Mesothelial cell of epicardium (in vitro differentiated cells): ENCODE data around the gene ACAD8. TPM values are rescaled to one million over a fixed set of nuclear protein-coding genes. Genes with fewer than 3 reads are reported as not detected.
"Not testable (repeated sequence)": the region's sequence is repeated elsewhere in the genome, so short reads cannot be mapped to it uniquely, and the experiment has no call there.

Source experiments
- DNase-seq, 2 experiments: peaks; one replicate each; pipeline ENCODE4 v3.0.0; 2021; ENCODE audit warnings: low spot score in 2 of 2; ENCODE audit not compliant: unreplicated experiment in 2 of 2
- H3K27ac Mint-ChIP-seq: 2 replicates; pipeline ENCODE4 v1.8.0; 2021; ENCODE audit warnings: mixed read lengths
- H3K27me3 Mint-ChIP-seq: 2 replicates; pipeline ENCODE4 v1.8.0; 2021; ENCODE audit warnings: low read depth, mixed read lengths
- H3K36me3 Mint-ChIP-seq: 2 replicates; pipeline ENCODE4 v1.8.0; 2021; ENCODE audit warnings: mixed read lengths
- H3K4me1 Mint-ChIP-seq: 2 replicates; pipeline ENCODE4 v1.8.0; 2021; ENCODE audit warnings: mixed read lengths
- H3K4me3 Mint-ChIP-seq: 2 replicates; pipeline ENCODE4 v1.8.0; 2021; ENCODE audit warnings: mild to moderate bottlenecking, moderate library complexity, mixed read lengths
- H3K9me3 Mint-ChIP-seq: 2 replicates; pipeline ENCODE4 v1.8.0; 2021; ENCODE audit warnings: mixed read lengths
- total RNA-seq: library from RNA; stranded (reverse); gene quantifications from 3 replicates; pipeline ENCODE4 v1.2.1, GENCODE V29; 2021
- TF ChIP-seq, protein P1 (sequence below): fragments of 200-600 bp; sonication (generic); IDR thresholded peaks from one replicate; pipeline ENCODE4 v1.5.0; 2021; ENCODE audit warnings: antibody characterized with exemption; ENCODE audit not compliant: unreplicated experiment

The ACAD8 gene
- total RNA-seq, 1 donor from 2014 or later: 23.1 TPM

DNA sequence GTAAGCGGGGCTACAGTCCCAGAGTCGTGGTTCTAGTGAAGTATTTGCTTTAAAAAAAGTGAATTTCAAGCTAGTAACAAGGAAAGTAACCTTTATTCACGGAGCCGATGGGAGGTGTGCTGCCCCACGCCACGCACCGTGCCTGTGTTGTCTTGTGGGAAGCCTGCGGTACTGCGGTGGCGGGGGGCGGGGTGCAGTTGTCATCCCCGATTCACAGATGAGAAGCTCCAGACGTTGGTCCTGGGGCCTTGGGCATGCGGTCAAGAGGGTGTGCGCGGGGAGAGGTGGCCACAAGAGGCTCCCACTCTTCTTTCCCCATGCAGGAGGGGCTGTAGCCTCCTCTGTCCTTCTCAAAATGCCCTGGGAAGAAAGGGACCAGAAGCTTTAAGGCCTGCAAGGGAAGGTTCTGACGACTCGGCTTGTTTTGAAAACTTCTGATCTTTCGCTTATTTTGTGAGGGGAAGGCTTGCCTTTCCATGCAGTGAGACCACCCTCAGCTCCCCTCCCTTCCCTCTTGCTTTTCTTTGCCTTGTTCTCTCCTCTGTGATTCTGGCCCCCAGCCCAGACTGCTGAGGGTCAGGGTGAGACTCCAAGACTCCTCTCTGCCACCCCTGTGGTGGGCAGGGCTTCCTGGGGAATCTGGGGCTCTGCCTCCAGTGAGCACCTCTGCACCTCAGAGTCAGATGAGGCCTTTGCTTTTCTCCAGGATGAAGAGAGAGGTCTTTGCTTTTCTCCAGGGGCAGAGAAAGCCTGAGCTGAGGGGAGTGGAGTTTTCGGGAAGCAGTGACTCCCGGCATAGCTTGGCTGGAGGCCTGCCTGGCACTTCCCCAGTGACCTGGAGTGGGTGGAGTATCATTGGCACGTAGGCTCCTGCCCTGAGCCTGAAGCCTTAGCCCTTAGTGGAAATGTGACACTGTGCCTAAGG, 29.0 kb downstream of the ACAD8 start:
- no peaks in the 10 kb centered on the region for H3K4me1 Mint-ChIP-seq
- H3K4me3 Mint-ChIP-seq: no peak overlapping the region
- peaks cover 3% of the 10 kb centered on the region for H3K9me3 Mint-ChIP-seq
- TF ChIP-seq, protein P1, sequence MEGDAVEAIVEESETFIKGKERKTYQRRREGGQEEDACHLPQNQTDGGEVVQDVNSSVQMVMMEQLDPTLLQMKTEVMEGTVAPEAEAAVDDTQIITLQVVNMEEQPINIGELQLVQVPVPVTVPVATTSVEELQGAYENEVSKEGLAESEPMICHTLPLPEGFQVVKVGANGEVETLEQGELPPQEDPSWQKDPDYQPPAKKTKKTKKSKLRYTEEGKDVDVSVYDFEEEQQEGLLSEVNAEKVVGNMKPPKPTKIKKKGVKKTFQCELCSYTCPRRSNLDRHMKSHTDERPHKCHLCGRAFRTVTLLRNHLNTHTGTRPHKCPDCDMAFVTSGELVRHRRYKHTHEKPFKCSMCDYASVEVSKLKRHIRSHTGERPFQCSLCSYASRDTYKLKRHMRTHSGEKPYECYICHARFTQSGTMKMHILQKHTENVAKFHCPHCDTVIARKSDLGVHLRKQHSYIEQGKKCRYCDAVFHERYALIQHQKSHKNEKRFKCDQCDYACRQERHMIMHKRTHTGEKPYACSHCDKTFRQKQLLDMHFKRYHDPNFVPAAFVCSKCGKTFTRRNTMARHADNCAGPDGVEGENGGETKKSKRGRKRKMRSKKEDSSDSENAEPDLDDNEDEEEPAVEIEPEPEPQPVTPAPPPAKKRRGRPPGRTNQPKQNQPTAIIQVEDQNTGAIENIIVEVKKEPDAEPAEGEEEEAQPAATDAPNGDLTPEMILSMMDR: no peak
- H3K27me3 Mint-ChIP-seq: peaks cover 61% of the 10 kb centered on the region
- no peaks in the 10 kb centered on the region for H3K36me3 Mint-ChIP-seq
- H3K27ac Mint-ChIP-seq: no peak overlapping the region
- no peak for DNase-seq

DNA sequence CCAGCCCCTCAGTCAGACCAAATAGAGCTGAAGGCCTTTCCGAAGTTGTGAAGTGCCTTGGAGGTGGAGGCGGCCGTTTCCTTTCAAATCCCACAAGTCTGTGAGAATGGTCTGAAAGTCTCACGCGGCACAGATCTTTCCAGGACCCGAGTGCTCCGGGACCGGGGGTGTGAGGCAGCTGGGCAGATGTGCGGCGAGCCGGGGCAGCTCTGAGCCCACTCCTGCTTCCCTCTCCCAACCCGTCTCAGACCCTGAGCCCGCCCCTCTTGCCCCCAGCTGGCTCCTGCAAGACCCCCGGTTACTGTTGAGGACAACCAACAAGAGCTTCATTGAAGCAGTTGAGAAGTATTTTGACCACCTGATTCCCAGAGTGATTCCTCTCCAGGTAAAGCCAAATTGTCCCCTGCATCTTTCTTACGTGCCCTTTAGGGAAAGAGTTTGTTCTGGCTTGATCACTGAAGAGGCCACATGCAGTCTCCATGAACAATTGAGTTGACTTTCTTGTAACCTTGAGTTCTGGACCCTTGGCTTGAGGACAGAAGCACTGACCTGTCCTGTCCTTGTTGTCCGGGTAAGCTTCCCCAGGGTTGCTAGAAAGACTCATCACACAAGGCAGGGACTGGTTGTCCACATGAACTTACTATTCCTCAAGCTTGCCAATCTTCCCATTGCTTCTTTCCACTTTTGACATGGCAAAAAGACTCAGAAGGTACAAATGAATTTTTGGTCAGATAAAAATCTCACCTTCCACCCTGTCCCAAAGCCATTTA, 30.3 kb downstream of the ACAD8 start:
- Mint-ChIP-seq H3K36me3 (no peaks in the 10 kb centered on the region), H3K4me3 (no peak overlapping the region), H3K27ac (no peak overlapping the region), H3K9me3 (peaks cover under 1% of the 10 kb centered on the region), H3K27me3 (peaks cover 48% of the 10 kb centered on the region), H3K4me1 (no peaks in the 10 kb centered on the region)
- no peak for DNase-seq
- TF ChIP-seq, protein P1: no peak

DNA sequence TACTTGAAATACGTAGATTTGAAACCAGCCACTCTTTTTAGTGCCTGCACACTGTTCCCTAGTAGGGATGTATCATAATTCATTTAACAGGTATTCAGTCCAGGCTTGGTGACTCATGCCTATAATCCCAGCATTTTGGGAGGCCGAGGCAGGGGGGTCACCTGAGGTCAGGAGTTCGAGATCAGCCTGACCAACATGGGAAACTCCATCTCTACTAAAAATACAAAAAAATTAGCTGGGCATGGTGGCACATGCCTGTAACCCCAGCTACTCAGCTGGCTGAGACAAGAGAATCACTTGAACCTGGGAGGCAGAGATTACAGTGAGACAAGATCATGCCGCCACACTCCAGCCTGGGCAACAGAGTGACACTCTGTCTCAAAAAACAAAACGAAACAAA, 31.0 kb downstream of the ACAD8 start:
- DNase-seq, H3K4me3 Mint-ChIP-seq, H3K27ac Mint-ChIP-seq, H3K4me1 Mint-ChIP-seq, H3K9me3 Mint-ChIP-seq, H3K36me3 Mint-ChIP-seq: not testable (repeated sequence)
- H3K27me3 Mint-ChIP-seq: peaks cover 41% of the 10 kb centered on the region

DNA sequence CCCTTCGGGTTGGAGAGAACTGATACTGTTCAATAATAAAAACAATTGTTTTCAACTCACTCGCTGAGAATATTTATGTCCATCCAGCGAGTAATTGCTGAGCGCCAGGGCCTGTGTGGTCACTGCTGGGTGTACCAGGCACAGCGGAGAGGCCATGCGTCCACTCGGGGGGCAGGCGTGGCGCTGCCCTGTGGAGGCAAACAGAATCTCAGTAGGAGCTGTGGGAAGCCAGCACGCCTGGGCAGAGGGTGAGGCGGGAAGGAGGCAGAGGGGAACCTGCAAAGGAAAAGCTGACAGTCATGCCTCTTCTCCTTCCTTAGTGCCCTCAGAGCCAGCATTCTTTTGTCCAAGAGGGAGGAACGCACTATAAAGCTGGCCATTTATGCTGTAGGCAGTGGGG, 34.2 kb downstream of the ACAD8 start:
- H3K27ac Mint-ChIP-seq: no peak overlapping the region
- H3K36me3 Mint-ChIP-seq: no peaks in the 10 kb centered on the region
- no peak for DNase-seq
- no peaks in the 10 kb centered on the region for H3K4me1 Mint-ChIP-seq
- no peak overlapping the region for H3K4me3 Mint-ChIP-seq
- peaks cover 20% of the 10 kb centered on the region for H3K27me3 Mint-ChIP-seq
- TF ChIP-seq, protein P1: no peak
- H3K9me3 Mint-ChIP-seq: no peaks in the 10 kb centered on the region

DNA sequence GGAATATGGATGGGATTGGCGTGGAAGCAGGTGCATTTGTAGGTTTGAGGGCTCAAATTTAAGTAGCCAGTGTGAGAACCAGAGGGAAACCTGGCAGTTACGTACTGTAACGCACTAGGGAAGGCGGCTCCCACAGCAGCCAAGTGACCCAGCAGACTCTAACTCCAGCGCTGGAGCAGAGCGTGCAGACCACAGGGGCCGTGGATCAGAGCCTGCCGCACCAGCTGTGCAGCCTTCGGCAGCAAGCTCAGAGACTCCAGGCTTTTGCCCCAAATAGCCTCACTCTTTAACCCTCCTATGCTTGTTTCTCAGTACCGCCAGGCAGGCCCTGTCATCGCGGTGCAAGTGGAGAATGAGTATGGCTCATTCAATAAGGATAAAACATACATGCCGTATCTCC, 35.1 kb downstream of the ACAD8 start:
- TF ChIP-seq, protein P1: no peak
- H3K4me3 Mint-ChIP-seq: no peak overlapping the region
- H3K27me3 Mint-ChIP-seq: peaks cover 13% of the 10 kb centered on the region
- DNase-seq: no peak
- no peak overlapping the region for H3K27ac Mint-ChIP-seq
- H3K36me3 Mint-ChIP-seq: no peaks in the 10 kb centered on the region
- no peaks in the 10 kb centered on the region for H3K4me1 Mint-ChIP-seq
- no peaks in the 10 kb centered on the region for H3K9me3 Mint-ChIP-seq

DNA sequence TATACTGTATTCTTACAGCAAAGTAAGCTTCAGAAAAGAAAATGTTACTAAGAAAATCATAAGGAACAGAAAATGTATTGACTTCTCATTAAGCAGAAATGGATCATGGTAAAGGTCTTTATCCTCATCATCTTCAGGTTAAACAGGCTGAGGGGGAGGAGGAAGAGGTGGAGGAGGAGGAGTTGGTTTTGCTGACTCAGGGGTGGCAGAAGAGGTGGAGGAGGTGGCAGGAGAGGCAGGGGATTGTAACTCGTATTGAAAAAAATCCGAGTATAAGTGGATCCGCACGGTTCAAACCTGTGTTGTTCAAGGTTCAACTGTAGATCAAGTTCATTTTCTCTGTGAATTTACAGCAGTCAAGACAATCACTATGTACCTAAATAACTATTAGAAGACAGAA, 35.8 kb downstream of the ACAD8 start:
- DNase-seq: no peak
- Mint-ChIP-seq H3K27me3 (peaks cover 6% of the 10 kb centered on the region), H3K27ac (no peak overlapping the region), H3K36me3 (no peaks in the 10 kb centered on the region), H3K4me3 (no peak overlapping the region), H3K4me1 (no peaks in the 10 kb centered on the region), H3K9me3 (no peaks in the 10 kb centered on the region)
- TF ChIP-seq, protein P1: no peak
